ELF-1 (cell line): Measurements from ENCODE around the gene TSN.
"Not testable (repeated sequence)": the region's sequence is repeated elsewhere in the genome, so short reads cannot be mapped to it uniquely, and the experiment has no call there.

Experiments
- DNase-seq: peaks from one replicate; pipeline ENCODE4 v3.0.0-alpha.2; 2016; ENCODE audit warnings: low read depth, low spot score

The TSN gene

GRCh38 chr2:121755237-121756111 is at the start of gene TSN:
Gene TSN (plus strand): TSS chr2:121755651. CDS start chr2:121755780, 129 bp downstream.
- peak; percentile 99 for DNase-seq

DNA sequence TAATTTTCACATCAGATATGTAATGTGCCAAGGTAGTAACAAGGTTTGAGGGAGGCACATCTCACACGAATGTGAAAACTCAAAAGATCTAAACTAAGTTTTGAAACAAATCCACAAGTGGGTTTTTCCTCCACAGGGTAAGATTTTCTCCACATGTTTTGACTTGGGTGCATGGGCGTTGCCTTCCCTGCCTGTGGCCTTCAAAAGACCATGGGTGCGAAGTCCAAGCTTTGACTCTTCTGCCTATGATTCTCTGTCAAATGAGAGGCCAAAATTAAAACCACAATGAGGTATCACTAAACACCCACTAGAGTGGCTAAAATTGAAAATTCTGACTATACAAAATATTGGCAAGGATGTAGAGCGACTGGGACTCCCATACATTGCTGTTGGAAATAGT is 49.5 kb upstream of the TSN start:
- DNase-seq, result no peak

DNA sequence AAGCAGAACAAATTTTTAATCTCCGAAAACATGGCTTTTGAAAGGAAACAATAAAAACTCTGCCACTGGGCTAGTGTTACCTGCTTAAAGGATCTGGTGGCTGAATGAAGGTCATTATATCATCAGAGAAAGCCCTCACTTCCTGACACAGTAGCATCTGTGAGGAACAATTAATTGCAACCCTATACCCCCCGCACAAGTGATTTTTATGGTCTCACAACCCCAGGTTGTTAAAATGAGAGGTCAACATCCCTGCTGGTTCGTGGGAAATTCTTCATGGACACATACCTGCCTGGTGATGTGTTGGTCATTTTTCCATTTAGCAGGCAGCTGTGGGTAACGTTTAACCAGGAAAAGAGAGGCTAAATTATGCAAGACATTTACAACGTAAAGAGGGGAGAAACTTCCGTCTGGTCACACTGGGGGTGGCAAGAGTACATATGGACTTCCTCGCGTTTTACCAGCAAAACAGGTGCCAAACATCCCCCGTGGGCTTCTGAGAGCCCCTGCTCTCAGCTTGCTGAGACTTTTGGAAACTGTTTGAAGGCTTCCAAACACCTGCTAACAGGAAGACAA is 48.0 kb upstream of the TSN start:
- DNase-seq, result no peak

GRCh38 chr2:121707920-121708361 is 47.5 kb upstream of the TSN start:
- peak; percentile 25 for DNase-seq

GRCh38 chr2:121709776-121710469 is 45.5 kb upstream of the TSN start:
- DNase-seq, result no peak

DNA sequence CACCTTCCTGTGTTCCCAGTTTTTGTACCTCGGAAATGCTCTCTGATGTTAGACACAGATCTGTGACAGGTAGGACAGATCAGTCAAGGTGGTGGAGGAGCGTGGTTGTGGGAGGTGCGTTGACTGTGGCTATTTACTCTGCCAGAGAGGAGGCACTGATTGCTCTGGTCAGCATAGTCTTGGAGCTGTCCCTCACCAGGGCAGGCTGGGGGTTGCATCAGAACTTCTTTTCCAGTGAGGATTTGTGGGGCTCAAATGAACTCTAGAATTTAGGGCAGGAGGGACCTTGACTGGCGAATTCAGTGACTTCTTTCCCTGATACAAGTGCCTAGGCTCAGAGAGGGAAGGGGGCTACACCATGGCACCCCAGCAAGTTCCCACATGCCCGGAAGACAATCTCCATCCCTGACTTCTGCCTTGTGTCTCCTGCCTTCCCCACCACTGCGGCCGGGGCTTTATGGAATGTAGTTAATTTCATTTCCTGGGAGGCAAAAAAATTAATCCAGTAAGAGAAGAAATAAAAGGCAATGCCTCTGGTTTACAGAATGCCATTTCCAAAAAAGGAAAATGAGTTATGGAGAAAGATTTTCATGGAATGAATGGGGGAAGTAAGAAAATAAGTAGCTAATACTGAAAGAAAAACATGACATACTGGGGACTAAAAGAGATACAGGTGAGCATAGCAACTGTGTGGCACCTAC is 44.8 kb upstream of the TSN start:
- no peak for DNase-seq

DNA sequence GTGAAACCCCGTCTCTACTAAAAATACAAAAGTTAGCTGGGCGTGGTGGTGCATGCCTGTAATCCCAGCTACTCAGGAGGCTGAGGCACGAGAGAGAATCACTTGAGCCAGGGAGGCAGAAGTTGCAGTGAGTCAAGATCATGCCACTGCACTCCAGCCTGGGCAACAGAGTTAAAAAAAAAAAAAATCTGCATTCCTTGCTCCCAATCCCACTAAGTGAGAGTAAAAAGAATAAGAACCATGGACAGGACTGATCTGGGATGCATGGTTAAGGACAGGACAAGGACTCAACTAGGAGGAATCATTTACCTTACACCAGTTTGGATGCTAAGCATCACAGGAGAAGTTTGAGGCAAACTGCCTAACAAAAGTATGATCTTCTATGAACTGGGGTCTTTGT is 44.0 kb upstream of the TSN start:
- not testable (repeated sequence) for DNase-seq

GRCh38 chr2:121716126-121716525 is 39.3 kb upstream of the TSN start:
- no peak for DNase-seq

DNA sequence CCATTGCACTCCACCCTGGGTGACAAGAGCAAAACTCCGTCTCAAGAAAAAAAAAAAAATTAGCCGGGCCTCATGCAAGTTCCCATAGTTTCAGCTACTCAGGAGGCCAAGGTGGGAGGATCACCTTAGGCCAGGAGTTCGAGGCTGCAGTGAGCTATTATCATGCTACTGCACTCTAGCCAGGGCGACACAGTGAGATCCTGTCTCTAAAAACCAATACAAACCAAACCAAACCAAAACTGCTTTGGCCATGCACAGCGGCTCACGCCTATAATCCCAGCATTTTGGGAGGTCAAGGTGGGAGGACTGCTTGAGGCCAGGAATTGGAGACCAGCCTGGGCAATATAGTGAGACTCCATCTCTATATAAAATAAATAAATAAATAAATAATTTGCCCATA is 37.9 kb upstream of the TSN start:
- DNase-seq, result no peak

GRCh38 chr2:121721926-121722325 is 33.5 kb upstream of the TSN start:
- DNase-seq, result no peak

- DNase-seq, result no peak
These were observed 33.0 kb upstream of the TSN start for GRCh38 chr2:121722479-121722878.

- DNase-seq, result no peak
These were observed 32.1 kb upstream of the TSN start for GRCh38 chr2:121723316-121723715.

DNA sequence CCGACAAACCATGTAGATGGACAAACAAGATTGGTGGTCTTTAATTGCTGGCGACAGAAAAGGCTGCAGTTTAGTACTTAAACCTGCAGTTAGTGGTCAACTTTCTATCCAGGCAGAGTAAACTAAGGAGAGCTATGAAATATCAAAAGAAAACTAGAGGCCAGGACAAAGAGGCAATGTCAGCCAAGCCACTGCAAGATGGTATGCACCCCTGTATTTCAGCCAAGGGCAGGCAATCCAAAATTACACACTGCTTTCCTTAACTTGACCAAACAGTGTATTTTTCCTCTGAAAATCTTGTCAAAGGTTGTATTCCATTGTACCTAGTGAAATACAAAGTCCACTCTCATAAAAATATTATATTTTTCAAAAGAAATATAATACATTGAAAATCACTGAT is 28.1 kb upstream of the TSN start:
- no peak for DNase-seq

GRCh38 chr2:121727950-121728349 is 27.5 kb upstream of the TSN start:
- no peak for DNase-seq

- no peak for DNase-seq
These were observed 24.1 kb upstream of the TSN start for GRCh38 chr2:121731366-121731765.

- DNase-seq, result not testable (repeated sequence)
These were observed 20.9 kb upstream of the TSN start for GRCh38 chr2:121734544-121734943.

DNA sequence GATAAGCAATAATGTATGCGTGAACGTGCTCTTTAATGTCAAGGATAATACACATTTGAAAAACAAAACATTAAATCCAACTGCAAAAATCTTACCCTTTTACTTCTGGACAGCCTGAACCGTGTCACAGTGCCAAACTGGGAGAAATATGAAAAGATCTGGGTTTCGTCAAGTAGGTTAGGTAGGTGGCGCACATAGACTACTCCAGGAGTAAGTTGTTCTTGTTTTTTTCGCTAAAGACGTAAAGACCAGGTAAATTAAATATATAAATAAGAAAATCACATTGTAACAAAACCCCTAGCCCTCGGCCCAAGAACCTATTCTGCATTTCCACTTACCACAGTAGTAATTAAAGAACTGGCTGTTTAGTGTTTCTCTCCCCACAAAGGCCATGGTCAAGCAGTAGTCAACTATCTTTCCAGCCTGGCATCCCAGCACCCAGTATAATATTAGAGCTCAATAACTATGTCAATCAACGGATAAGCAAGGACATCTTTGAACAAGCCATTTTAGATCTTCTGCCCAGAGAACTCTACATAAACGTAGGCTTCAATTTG is 19.9 kb upstream of the TSN start:
- no peak for DNase-seq

DNA sequence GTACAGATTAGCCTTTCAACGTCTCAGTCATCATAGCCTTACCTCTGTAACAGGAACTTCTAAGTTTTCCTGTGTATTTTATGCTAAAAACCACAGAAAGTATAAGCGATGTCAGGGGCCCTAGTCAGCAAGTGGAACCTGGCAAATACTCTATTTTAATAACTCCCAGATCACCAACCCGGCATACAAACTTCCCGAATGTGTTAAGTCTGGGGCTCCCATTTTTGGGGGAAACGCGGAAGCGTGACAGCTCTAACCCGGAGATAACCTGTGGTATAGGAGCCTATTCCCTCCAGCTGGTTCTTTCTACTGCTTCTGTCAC is 19.4 kb upstream of the TSN start:
- no peak for DNase-seq

DNA sequence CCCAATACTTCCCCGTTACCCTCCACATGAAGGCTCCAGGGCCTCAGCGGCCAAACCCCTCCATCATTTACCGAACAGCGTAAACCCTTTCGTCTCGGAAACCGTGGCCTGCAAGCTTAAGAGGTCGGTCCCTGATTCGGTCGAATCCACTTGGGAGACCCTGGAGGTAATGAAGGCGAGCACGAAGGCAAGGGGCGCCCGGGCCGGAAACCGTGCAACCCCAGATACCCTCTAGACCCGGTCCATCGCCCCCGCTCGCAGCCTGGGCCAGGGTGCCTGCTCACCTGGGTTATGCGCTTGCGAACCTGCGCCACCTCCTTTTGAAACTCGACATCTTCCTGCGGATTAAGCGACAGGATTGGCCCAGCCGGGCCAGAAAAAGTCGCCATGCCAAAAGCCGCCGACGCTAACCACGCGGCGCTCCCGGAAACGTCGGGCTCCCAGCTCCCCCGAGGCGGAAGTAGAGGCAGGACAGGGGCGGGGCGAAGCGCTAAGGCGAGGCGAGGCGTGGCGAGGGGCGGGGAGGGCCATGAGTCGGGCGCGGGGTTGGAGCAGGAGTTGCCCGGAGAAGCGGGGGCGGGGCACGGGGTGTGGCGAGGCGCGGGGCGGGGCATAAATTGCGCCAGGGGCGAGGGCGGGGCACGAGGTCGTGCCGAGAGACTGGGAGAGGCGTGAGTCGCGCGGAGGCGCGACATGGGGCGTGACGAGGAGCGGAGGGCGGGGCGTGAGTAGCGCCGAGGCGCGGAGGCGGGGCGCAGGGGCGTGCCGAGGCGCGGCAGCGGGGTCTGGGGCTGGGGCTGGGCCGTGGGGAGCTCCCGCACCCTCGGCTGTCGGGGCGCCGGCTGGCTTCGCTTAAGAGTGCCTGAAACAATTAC is 18.8 kb upstream of the TSN start, which contains the start of gene NIFK:
TSS of gene NIFK (minus strand) at position 414 of the 875 bp plus-strand sequence. CDS start at position 389, 25 bp downstream.
- DNase-seq, result peak; percentile 93

DNA sequence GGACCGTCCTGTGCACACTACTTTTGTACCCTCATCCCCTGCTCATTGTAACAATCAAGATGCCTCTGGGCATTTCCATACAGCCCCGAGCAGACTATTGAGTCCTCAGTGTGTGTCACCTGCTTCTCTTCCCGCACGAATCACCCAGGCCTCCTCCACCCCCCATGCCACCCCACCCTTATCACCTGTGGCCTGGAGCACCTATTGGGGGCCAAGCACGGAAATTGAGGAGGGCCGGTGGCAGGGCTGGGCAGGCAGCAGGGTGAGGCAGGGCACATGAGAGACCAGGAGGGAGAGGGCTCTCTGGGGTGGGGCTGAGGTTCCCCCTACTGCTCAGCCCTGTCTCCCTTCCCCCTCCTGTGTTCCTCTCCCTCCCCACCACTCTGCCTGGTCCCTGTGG is 14.5 kb upstream of the TSN start:
- DNase-seq, result no peak

DNA sequence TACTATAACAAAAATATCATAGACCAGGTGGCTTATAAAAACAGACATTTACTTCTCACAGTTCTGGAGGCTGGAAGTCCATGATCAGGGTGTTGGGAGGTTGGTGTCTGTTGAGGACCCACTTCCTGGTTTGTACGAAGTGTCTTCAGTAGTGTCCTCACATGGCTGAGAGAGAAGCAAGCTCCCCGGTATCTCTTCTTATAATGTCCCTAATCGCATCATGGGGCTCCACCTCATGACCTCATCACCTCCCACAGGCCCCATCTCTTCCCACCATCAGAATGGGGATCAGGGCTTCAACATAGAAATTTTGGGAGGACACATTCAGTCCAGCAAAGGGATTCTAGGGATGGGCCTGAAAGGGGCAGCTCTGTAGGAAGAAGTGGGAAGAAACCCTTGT is 14.0 kb upstream of the TSN start:
- DNase-seq, result no peak
